ENCODE measurements around the gene CDH12.

DNA sequence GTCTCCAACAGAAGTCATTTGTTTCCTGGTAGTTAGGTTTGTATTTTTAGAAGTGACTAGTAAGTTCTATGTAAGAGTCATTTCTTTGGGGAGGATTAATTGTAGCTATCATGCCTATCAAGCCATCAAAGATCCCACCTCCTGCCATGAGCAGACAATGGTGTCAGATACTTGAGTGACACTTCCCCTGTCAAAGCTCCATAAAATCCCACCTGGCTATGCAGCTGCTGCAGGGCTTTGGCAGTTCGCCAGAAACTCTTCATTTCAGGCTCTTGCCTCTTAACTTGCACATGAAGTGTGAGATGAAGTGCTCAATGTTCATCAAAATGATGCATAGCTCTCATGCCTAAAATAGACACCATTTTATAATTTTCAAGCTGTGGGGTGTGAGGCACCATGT lies 312.1 kb downstream of the CDH12 start:
- TF ChIP-seq POLR2A (IDR thresholded peaks at IDR 0.05) (no peak), POLR2AphosphoS5 (IDR thresholded peaks at IDR 0.05) (no peak)
- TF ChIP-seq, protein P1, sequence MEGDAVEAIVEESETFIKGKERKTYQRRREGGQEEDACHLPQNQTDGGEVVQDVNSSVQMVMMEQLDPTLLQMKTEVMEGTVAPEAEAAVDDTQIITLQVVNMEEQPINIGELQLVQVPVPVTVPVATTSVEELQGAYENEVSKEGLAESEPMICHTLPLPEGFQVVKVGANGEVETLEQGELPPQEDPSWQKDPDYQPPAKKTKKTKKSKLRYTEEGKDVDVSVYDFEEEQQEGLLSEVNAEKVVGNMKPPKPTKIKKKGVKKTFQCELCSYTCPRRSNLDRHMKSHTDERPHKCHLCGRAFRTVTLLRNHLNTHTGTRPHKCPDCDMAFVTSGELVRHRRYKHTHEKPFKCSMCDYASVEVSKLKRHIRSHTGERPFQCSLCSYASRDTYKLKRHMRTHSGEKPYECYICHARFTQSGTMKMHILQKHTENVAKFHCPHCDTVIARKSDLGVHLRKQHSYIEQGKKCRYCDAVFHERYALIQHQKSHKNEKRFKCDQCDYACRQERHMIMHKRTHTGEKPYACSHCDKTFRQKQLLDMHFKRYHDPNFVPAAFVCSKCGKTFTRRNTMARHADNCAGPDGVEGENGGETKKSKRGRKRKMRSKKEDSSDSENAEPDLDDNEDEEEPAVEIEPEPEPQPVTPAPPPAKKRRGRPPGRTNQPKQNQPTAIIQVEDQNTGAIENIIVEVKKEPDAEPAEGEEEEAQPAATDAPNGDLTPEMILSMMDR (IDR thresholded peaks at IDR 0.05), result no peak

All from suprapubic skin (tissue), 4 donors.